GM12878 (cell line): ENCODE measurements around the gene CALD1. TPM values are rescaled to one million over a fixed set of nuclear protein-coding genes. Genes with fewer than 3 reads are reported as not detected.

ENCODE experiments used
- ATAC-seq: fragments of 200-7000 bp; cut with Tn5 transposase; 3 replicates; pipeline ENCODE4 v1.9.1; 2020; ENCODE audit warnings: mild to moderate bottlenecking, moderate library complexity
- BruUV-seq: library from RNA; stranded (reverse); fragments of 400-500 nt; replicated peaks from 2 replicates; lab custom pipeline; 2021; lab: Mats Ljungman, UMichigan
- CTCF ChIA-PET: fragments of 300-600 bp; sonication (Branson Sonifier 250); formaldehyde crosslinking; extraction: SDS; loops from one replicate; lab custom pipeline; 2021; ENCODE audit warnings: inconsistent platforms; lab: Yijun Ruan, JAX
- POLR2A ChIA-PET: fragments of 350-600 bp; formaldehyde crosslinking; extraction: SDS; loops from one replicate; lab custom pipeline; 2021; ENCODE audit warnings: inconsistent platforms; lab: Charles Lee
- RAD21 ChIA-PET: fragments of 300-600 bp; sonication (Branson Sonifier 250); formaldehyde crosslinking; loops from one replicate; lab custom pipeline; 2023; ENCODE audit warnings: antibody characterized with exemption; ENCODE audit not compliant: unreplicated experiment; lab: Charles Lee
- SMC1A ChIA-PET: fragments of 300-600 bp; sonication (Branson Sonifier 250); formaldehyde crosslinking; loops from one replicate; lab custom pipeline; 2023; ENCODE audit not compliant: unreplicated experiment, uncharacterized antibody; lab: Charles Lee
- DNase-seq: peaks from one replicate; pipeline ENCODE4 v3.0.0-alpha.2; 2011; ENCODE audit warnings: low read depth, low spot score
- FAIRE-seq: peaks from 3 replicates; lab custom pipeline; 2011; peaks lifted over from hg19 to GRCh38; lab: Jason Lieb, UNC
- H2AFZ ChIP-seq: 2 replicates; pipeline ENCODE4 v1.6.0; 2011; ENCODE audit warnings: low read depth, low read length, control low read depth; ENCODE audit not compliant: control insufficient read depth
- H3K27ac ChIP-seq: 2 replicates; pipeline ENCODE4 v1.5.1; 2011; ENCODE audit warnings: control low read depth; ENCODE audit not compliant: control insufficient read depth, insufficient read depth
- H3K27me3 ChIP-seq, 2 experiments: replicated peaks in 1 of 2; 2 replicates each; pipeline versions ENCODE4 v1.6.0 to v1.6.1; 2011; ENCODE audit warnings: low read length in 1 of 2; ENCODE audit not compliant: control insufficient read depth in 2 of 2, insufficient read depth in 2 of 2
- H3K36me3 ChIP-seq, 2 experiments: 2 replicates each; pipeline ENCODE4 v1.5.1; 2011; ENCODE audit warnings: low read length in 1 of 2; ENCODE audit not compliant: control insufficient read depth in 2 of 2, insufficient read depth in 2 of 2
- H3K4me1 ChIP-seq: 2 replicates; pipeline ENCODE4 v1.6.1; 2011; ENCODE audit warnings: mild to moderate bottlenecking, low read length, moderate library complexity, mixed read lengths; ENCODE audit not compliant: control insufficient read depth, insufficient read depth
- H3K4me2 ChIP-seq: 2 replicates; pipeline ENCODE4 v1.6.0; 2011; ENCODE audit warnings: control low read depth; ENCODE audit not compliant: control insufficient read depth, insufficient read depth
- H3K4me3 ChIP-seq: fragments of 200-600 bp; sonication (generic); 2 replicates; pipeline ENCODE4 v1.5.1; 2016
- H3K79me2 ChIP-seq: 2 replicates; pipeline ENCODE4 v1.6.0; 2011; ENCODE audit warnings: low read length; ENCODE audit not compliant: control insufficient read depth, insufficient read depth
- H3K9ac ChIP-seq: 2 replicates; pipeline ENCODE4 v1.8.0; 2011; ENCODE audit warnings: low read length, control low read depth, mixed read lengths; ENCODE audit not compliant: control insufficient read depth, insufficient read depth
- H3K9me3 ChIP-seq: replicated peaks from 3 replicates; pipeline ENCODE4 v1.5.1; 2011; ENCODE audit warnings: mild to moderate bottlenecking, low read length; ENCODE audit not compliant: control insufficient read depth, insufficient read depth
- H4K20me1 ChIP-seq: 2 replicates; pipeline ENCODE4 v1.6.0; 2011; ENCODE audit not compliant: control insufficient read depth, insufficient read depth
- CHD2 ChIP-seq: IDR thresholded peaks from 2 replicates; pipeline ENCODE4 v1.6.1; 2011; ENCODE audit warnings: low read depth, low read length, improper control_type of control experiment, borderline replicate concordance
- CREM ChIP-seq: IDR thresholded peaks from 2 replicates; pipeline ENCODE4 v1.6.1; 2014; ENCODE audit warnings: antibody characterized with exemption, low read depth
- EP300 ChIP-seq, 2 experiments: fragments of 150-350 bp in 1 of 2; IDR thresholded peaks; 2 replicates each; pipeline ENCODE4 v1.6.1; 2011 to 2012; ENCODE audit warnings: low read depth in 2 of 2, low read length in 2 of 2, borderline replicate concordance in 1 of 2, improper control_type of control experiment in 1 of 2, inconsistent platforms in 1 of 2; ENCODE audit not compliant: control insufficient read depth in 1 of 2
- EZH2 ChIP-seq: IDR thresholded peaks from 2 replicates; pipeline ENCODE4 v1.6.1; 2012; ENCODE audit warnings: low read depth, mild to moderate bottlenecking, control low read depth, inconsistent platforms, low read length, borderline replicate concordance; ENCODE audit not compliant: control insufficient read depth
- KLF5 ChIP-seq: fragments of 450-650 bp; IDR thresholded peaks from 2 replicates; pipeline ENCODE4 v1.6.1; 2014; ENCODE audit warnings: mild to moderate bottlenecking; ENCODE audit not compliant: partially characterized antibody
- MEF2B ChIP-seq: fragments of 450-650 bp; IDR thresholded peaks from 2 replicates; pipeline ENCODE4 v1.6.1; 2018; ENCODE audit warnings: mild to moderate bottlenecking, moderate library complexity; ENCODE audit not compliant: partially characterized antibody, poor library complexity, severe bottlenecking
- MXI1 ChIP-seq: fragments of 150-350 bp; IDR thresholded peaks from 2 replicates; pipeline ENCODE4 v1.6.1; 2011; ENCODE audit warnings: low read depth, mild to moderate bottlenecking, inconsistent platforms, low read length, improper control_type of control experiment
- POLR2AphosphoS5 ChIP-seq: IDR thresholded peaks from 2 replicates; pipeline ENCODE4 v1.6.1; 2011; ENCODE audit warnings: mild to moderate bottlenecking, low read length, inconsistent platforms
- RELB ChIP-seq: fragments of 450-650 bp; IDR thresholded peaks from 2 replicates; pipeline ENCODE4 v1.6.1; 2017; ENCODE audit warnings: low read depth, mild to moderate bottlenecking, moderate library complexity
- RFX5 ChIP-seq: IDR thresholded peaks from 2 replicates; pipeline ENCODE4 v1.6.1; 2011; ENCODE audit warnings: low read depth, low read length, improper control_type of control experiment
- SPI1 ChIP-seq: IDR thresholded peaks from 2 replicates; pipeline ENCODE4 v1.6.1; 2011; ENCODE audit warnings: low read depth, mild to moderate bottlenecking, low read length, moderate library complexity, borderline replicate concordance; ENCODE audit not compliant: insufficient read depth
- STAT1 ChIP-seq: fragments of 450-650 bp; conservative IDR thresholded peaks from 2 replicates; pipeline ENCODE4 v1.6.1; 2014; ENCODE audit warnings: antibody characterized with exemption, mild to moderate bottlenecking
- ZNF24 ChIP-seq: fragments of 450-650 bp; IDR thresholded peaks from 2 replicates; pipeline ENCODE4 v1.6.1; 2017; ENCODE audit warnings: antibody characterized with exemption, mild to moderate bottlenecking
- WGBS: methylation state at CpG from one replicate; pipeline ENCODE4 v1.1.6; 2016; ENCODE audit warnings: low lambda C conversion rate; ENCODE audit not compliant: insufficient replicate concordance, insufficient coverage; ENCODE audit errors: missing lambda C conversion rate; 5-methylcytosine and 5-hydroxymethylcytosine counted together
- in situ Hi-C: fragments of 300-500 bp; cut with MboI; formaldehyde crosslinking; loops from 9 replicates; pipeline ENCODE4 v1.14.3; 2018; ENCODE audit warnings: mixed read lengths
- intact Hi-C: fragments of 100-400 bp; cut with micrococcal nuclease; formaldehyde crosslinking; loops from one replicate; pipeline ENCODE4 v1.14.2; 2022; ENCODE audit not compliant: unreplicated experiment
- polyA plus RNA-seq, 11 experiments: library from polyadenylated mRNA; depleted of rRNA in 4 of 11; unstranded in 6 of 11; stranded (reverse) in 5 of 11; fragments of >200 nt; fragmentation: Nextera tagmentation in 4 of 11; fragmentation: Illumina TruSeq in 1 of 11; extraction: Ambion mirVana in 4 of 11; extraction: Trizol in 1 of 11; gene quantifications; 1 replicate in 1 of 11; 2 replicates in 10 of 11; pipeline versions ENCODE4 v1.2.1 to v1.2.3, GENCODE V29; 2011 to 2016; ENCODE audit warnings: inconsistent platforms in 2 of 11, missing spikeins in 2 of 11, low read depth in 1 of 11
- total RNA-seq, 4 experiments: library from RNA; depleted of rRNA in 3 of 4; stranded (reverse); fragments of >200 nt in 3 of 4; fragmentation: Illumina TruSeq in 1 of 4; extraction: Trizol in 1 of 4; gene quantifications; 2 replicates each; pipeline versions ENCODE4 v1.2.1 to v1.2.3, GENCODE V29; 2013 to 2021
- TF ChIP-seq, protein P1 (sequence below): fragments of 450-650 bp; IDR thresholded peaks from 2 replicates; pipeline ENCODE4 v1.6.1; 2017; ENCODE audit warnings: mild to moderate bottlenecking, moderate library complexity
- TF ChIP-seq, protein P2 (sequence below): IDR thresholded peaks from 2 replicates; pipeline ENCODE4 v1.6.1; 2012; ENCODE audit warnings: low read length, inconsistent platforms

The CALD1 gene
- total and polyA plus RNA-seq, 10 of the 15 experiments (the other 5 are each of a cell fraction or from before 2014, with no cell fraction given), result 0.03 to 1.3 (median 0.22) TPM

GRCh38 chr7:134992626-134993179, 213.3 kb downstream of the CALD1 start:
- Histone ChIP-seq H3K4me3 (peak overlapping the region; percentile 32; the same call in 1 of the 2 replicates), H2AFZ (peak overlapping the region; percentile 24), H3K9me3 (no peaks in the 10 kb centered on the region), H3K4me1 (peaks cover 61% of the 10 kb centered on the region), H3K9ac (peak overlapping the region; percentile 52), H3K79me2 (peaks cover 50% of the 10 kb centered on the region), H4K20me1 (no peaks in the 10 kb centered on the region), H3K36me3 (peaks cover 2 to 7% of the 10 kb centered on the region in 2 experiments; a peak in 2 of 4 replicates), H3K27me3 (no peaks in the 10 kb centered on the region), H3K27ac (peak overlapping the region; percentile 99), H3K4me2 (peak overlapping the region; percentile 36)
- BruUV-seq, result TSS peak; percentile 74
- intact Hi-C loops (loop anchor here (1.0 kb wide), 1 partner anchor 177 kb away; no protein-coding TSS in a partner anchor), in situ Hi-C loops (loop anchor here (5.0 to 25.0 kb wide), 3 partner anchors 175 to 970 kb away; partner anchors contain the start of gene NUP205)
- WGBS, result 4% methylated on average over 6 of the region's 6 CpGs
- RAD21 ChIA-PET, result interaction anchor here (0.8 to 9.0 kb wide), 15 partner anchors 66 to 358 kb away, joined by 3 to 154 read pairs (median 5); partner anchors contain the start of genes CYREN, TMEM140 and WDR91
- DNase-seq (peak; percentile 96), ATAC-seq (peak; percentile 67), FAIRE-seq (peak; percentile 82)
- POLR2A ChIA-PET, result interaction anchor here (0.7 to 8.3 kb wide), 10 partner anchors 156 to 218 kb away, joined by 3 to 121 read pairs (median 5); partner anchors contain the start of genes CYREN and TMEM140
- CTCF ChIA-PET, result interaction anchor here (1.3 to 12.7 kb wide), 5 partner anchors 39 to 195 kb away, joined by 3 to 157 read pairs (median 5); partner anchors contain the start of genes CYREN and TMEM140
- SMC1A ChIA-PET, result interaction anchor here (0.8 to 15.4 kb wide), 17 partner anchors 9 to 216 kb away, joined by 3 to 293 read pairs (median 3); partner anchors contain the start of genes CYREN and TMEM140
- TF ChIP-seq RFX5 (no peak), MEF2B (peak; percentile 77), CHD2 (peak; percentile 70; the same call in 1 of the 2 replicates), POLR2AphosphoS5 (peak; percentile 90), EZH2 (no peak), SPI1 (peak; percentile 98), MXI1 (peak; percentile 75), STAT1 (no peak), KLF5 (peak; percentile 81), EP300 (IDR thresholded peaks at IDR 0.05; ENCODE audit: borderline replicate concordance in 1 of 2, control insufficient read depth in 1 of 2, low read depth in 2 of 2, low read length in 2 of 2) (peak; percentile 86 to 95), CREM (peak; percentile 69; the same call in 1 of the 2 replicates), RELB (peak; percentile 92), ZNF24 (peak; percentile 82)
- TF ChIP-seq, protein P1, sequence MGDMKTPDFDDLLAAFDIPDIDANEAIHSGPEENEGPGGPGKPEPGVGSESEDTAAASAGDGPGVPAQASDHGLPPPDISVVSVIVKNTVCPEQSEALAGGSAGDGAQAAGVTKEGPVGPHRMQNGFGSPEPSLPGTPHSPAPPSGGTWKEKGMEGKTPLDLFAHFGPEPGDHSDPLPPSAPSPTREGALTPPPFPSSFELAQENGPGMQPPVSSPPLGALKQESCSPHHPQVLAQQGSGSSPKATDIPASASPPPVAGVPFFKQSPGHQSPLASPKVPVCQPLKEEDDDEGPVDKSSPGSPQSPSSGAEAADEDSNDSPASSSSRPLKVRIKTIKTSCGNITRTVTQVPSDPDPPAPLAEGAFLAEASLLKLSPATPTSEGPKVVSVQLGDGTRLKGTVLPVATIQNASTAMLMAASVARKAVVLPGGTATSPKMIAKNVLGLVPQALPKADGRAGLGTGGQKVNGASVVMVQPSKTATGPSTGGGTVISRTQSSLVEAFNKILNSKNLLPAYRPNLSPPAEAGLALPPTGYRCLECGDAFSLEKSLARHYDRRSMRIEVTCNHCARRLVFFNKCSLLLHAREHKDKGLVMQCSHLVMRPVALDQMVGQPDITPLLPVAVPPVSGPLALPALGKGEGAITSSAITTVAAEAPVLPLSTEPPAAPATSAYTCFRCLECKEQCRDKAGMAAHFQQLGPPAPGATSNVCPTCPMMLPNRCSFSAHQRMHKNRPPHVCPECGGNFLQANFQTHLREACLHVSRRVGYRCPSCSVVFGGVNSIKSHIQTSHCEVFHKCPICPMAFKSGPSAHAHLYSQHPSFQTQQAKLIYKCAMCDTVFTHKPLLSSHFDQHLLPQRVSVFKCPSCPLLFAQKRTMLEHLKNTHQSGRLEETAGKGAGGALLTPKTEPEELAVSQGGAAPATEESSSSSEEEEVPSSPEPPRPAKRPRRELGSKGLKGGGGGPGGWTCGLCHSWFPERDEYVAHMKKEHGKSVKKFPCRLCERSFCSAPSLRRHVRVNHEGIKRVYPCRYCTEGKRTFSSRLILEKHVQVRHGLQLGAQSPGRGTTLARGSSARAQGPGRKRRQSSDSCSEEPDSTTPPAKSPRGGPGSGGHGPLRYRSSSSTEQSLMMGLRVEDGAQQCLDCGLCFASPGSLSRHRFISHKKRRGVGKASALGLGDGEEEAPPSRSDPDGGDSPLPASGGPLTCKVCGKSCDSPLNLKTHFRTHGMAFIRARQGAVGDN, result peak; percentile 72
- TF ChIP-seq, protein P2, sequence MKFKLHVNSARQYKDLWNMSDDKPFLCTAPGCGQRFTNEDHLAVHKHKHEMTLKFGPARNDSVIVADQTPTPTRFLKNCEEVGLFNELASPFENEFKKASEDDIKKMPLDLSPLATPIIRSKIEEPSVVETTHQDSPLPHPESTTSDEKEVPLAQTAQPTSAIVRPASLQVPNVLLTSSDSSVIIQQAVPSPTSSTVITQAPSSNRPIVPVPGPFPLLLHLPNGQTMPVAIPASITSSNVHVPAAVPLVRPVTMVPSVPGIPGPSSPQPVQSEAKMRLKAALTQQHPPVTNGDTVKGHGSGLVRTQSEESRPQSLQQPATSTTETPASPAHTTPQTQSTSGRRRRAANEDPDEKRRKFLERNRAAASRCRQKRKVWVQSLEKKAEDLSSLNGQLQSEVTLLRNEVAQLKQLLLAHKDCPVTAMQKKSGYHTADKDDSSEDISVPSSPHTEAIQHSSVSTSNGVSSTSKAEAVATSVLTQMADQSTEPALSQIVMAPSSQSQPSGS, result peak; percentile 82
